Measurements from ENCODE around the gene CNTN5. TPM values are rescaled to one million over a fixed set of nuclear protein-coding genes. Genes with fewer than 3 reads are reported as not detected.

CNTN5 gene
- polyA plus RNA-seq, 1 of the 3 experiments (the other 2 are of a cell fraction): not detected

GRCh38 chr11:100031973-100032372 is 1011.2 kb downstream of the CNTN5 start:
- Histone ChIP-seq H3K4me1 (ENCODE audit: control insufficient read depth in 1 of 2, insufficient read depth in 2 of 2, low read depth in 1 of 2, low read length in 1 of 2) (no peaks in the 10 kb centered on the region), H3K79me2 (ENCODE audit: insufficient read depth) (no peaks in the 10 kb centered on the region), H3K9me2 (no peaks in the 10 kb centered on the region), H3K9me3 (no peaks in the 10 kb centered on the region; the same call in 1 of the 2 replicates), H3K4me2 (no peak overlapping the region), H3K36me3 (replicated peaks in 1 of 2; ENCODE audit: control insufficient read depth in 1 of 2, insufficient read depth in 2 of 2, low read length in 1 of 2) (no peaks in the 10 kb centered on the region), H3K9ac (no peak overlapping the region), H4K20me1 (ENCODE audit: insufficient read depth) (no peaks in the 10 kb centered on the region), H3F3A (replicated peaks; ENCODE audit: insufficient read depth) (no peaks in the 10 kb centered on the region), H2AFZ (ENCODE audit: low read depth) (no peak overlapping the region), H3K27ac (ENCODE audit: low read depth in 2 of 2, low read length in 1 of 2) (no peak overlapping the region), H3K4me3 (ENCODE audit: low read depth in 2 of 2, low read length in 1 of 2) (no peak overlapping the region), H3K27me3 (ENCODE audit: insufficient read depth) (no peaks in the 10 kb centered on the region)
- no peak for TF ChIP-seq POLR2AphosphoS5 (IDR thresholded peaks at IDR 0.05; ENCODE audit: low read depth, low read length)
- TF ChIP-seq, protein P1, sequence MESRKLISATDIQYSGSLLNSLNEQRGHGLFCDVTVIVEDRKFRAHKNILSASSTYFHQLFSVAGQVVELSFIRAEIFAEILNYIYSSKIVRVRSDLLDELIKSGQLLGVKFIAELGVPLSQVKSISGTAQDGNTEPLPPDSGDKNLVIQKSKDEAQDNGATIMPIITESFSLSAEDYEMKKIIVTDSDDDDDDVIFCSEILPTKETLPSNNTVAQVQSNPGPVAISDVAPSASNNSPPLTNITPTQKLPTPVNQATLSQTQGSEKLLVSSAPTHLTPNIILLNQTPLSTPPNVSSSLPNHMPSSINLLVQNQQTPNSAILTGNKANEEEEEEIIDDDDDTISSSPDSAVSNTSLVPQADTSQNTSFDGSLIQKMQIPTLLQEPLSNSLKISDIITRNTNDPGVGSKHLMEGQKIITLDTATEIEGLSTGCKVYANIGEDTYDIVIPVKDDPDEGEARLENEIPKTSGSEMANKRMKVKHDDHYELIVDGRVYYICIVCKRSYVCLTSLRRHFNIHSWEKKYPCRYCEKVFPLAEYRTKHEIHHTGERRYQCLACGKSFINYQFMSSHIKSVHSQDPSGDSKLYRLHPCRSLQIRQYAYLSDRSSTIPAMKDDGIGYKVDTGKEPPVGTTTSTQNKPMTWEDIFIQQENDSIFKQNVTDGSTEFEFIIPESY (IDR thresholded peaks at IDR 0.05; ENCODE audit: borderline replicate concordance, low read depth): no peak
- DNase-seq: no peak
- 40% methylated on average over 1 of the region's 1 CpG for WGBS (ENCODE audit: low lambda C conversion rate)
- ChIA-PET CTCF (no interaction called here), POLR2A (no interaction called here)

GRCh38 chr11:100061006-100061405 is 1040.3 kb downstream of the CNTN5 start:
- Histone ChIP-seq H3K27me3 (ENCODE audit: insufficient read depth) (no peaks in the 10 kb centered on the region), H3K9me2 (no peaks in the 10 kb centered on the region), H2AFZ (ENCODE audit: low read depth) (no peak overlapping the region), H3K9ac (no peak overlapping the region), H3K36me3 (replicated peaks in 1 of 2; ENCODE audit: control insufficient read depth in 1 of 2, insufficient read depth in 2 of 2, low read length in 1 of 2) (no peaks in the 10 kb centered on the region), H3K9me3 (no peaks in the 10 kb centered on the region), H3K27ac (ENCODE audit: low read depth in 2 of 2, low read length in 1 of 2) (no peak overlapping the region), H3F3A (replicated peaks; ENCODE audit: insufficient read depth) (no peaks in the 10 kb centered on the region), H3K4me1 (ENCODE audit: control insufficient read depth in 1 of 2, insufficient read depth in 2 of 2, low read depth in 1 of 2, low read length in 1 of 2) (no peaks in the 10 kb centered on the region), H4K20me1 (ENCODE audit: insufficient read depth) (no peaks in the 10 kb centered on the region), H3K79me2 (ENCODE audit: insufficient read depth) (no peaks in the 10 kb centered on the region), H3K4me3 (ENCODE audit: low read depth in 2 of 2, low read length in 1 of 2) (peak overlapping the region in 1 of 2 experiments; percentile 20; a peak in 1 of 4 replicates), H3K4me2 (peak overlapping the region; percentile 42)
- WGBS (ENCODE audit: low lambda C conversion rate): 8% methylated on average over 9 of the region's 9 CpGs
- TF ChIP-seq, protein P2, sequence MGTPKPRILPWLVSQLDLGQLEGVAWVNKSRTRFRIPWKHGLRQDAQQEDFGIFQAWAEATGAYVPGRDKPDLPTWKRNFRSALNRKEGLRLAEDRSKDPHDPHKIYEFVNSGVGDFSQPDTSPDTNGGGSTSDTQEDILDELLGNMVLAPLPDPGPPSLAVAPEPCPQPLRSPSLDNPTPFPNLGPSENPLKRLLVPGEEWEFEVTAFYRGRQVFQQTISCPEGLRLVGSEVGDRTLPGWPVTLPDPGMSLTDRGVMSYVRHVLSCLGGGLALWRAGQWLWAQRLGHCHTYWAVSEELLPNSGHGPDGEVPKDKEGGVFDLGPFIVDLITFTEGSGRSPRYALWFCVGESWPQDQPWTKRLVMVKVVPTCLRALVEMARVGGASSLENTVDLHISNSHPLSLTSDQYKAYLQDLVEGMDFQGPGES (IDR thresholded peaks at IDR 0.05; ENCODE audit: low read depth, low read length): no peak
- TF ChIP-seq RFX5 (IDR thresholded peaks at IDR 0.05; ENCODE audit: low read length) (no peak), PBX3 (IDR thresholded peaks at IDR 0.05) (no peak), USF1 (IDR thresholded peaks at IDR 0.05; ENCODE audit: borderline replicate concordance, low read depth) (no peak), NFIC (IDR thresholded peaks at IDR 0.05; ENCODE audit: borderline replicate concordance) (no peak), TCF12 (IDR thresholded peaks at IDR 0.05) (no peak), GATA2 (CRISPR knock-in tag; IDR thresholded peaks at IDR 0.05) (no peak), EP300 (IDR thresholded peaks at IDR 0.05; ENCODE audit: borderline replicate concordance in 1 of 2, low read depth in 1 of 2, low read length in 1 of 2) (no peak), NRF1 (IDR thresholded peaks at IDR 0.05; ENCODE audit: low read depth, low read length) (no peak), FOXJ3 (CRISPR knock-in tag; IDR thresholded peaks at IDR 0.05) (no peak), RXRA (IDR thresholded peaks at IDR 0.05; ENCODE audit: borderline replicate concordance, low read depth) (no peak), POLR2AphosphoS5 (IDR thresholded peaks at IDR 0.05; ENCODE audit: low read depth, low read length) (no peak), MAX (IDR thresholded peaks at IDR 0.05; ENCODE audit: low read depth) (no peak), ELF1 (IDR thresholded peaks at IDR 0.05) (no peak), REST (IDR thresholded peaks at IDR 0.05; ENCODE audit: low read depth, low read length) (no peak)
- TF ChIP-seq, protein P1 (IDR thresholded peaks at IDR 0.05; ENCODE audit: borderline replicate concordance, low read depth): no peak
- no peak for DNase-seq
- CTCF ChIA-PET: interaction anchor here (0.8 kb wide), 1 partner anchor 14 kb away, joined by 3 read pairs; no protein-coding TSS in a partner anchor
- POLR2A ChIA-PET: no interaction called here

Measured in SK-N-SH (cell line).